ENCODE results near the gene COL15A1.

DNA sequence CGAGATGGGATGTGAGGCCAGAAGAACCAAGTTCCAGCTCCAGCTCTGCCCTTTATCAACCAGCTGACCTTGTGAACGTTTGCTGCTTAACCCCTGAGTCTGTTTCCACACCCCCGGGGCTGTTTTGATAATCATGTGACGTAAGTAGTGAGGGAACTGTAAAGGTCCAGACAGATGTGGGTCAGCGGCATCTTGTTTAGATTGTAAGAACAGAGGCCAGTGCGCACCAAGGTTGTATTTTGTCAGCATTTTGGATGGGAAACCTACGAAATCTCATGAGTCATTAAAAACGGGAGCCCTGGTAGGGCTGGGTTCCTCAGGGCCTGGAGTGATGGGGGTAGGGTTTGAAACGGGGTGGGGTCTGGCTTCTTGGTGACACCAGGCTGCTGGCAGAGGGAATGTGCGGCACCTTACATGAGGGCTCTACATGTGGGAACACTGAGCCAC, 13.8 kb upstream of the COL15A1 start:
- no peak for TF ChIP-seq POLR2AphosphoS5 (IDR thresholded peaks at IDR 0.05)
- no peak for TF ChIP-seq POLR2A (IDR thresholded peaks at IDR 0.05)

Measured in transverse colon (tissue), 3 donors.